HepG2 (cell line): ENCODE results near the gene MYOM1. TPM values are rescaled to one million over a fixed set of nuclear protein-coding genes. Genes with fewer than 3 reads are reported as not detected.
A peak's percentile ranks its signal among the peaks of the same experiment; 100 is the strongest.

ENCODE experiments used
- ARID2 ChIP-seq: sonication (generic); formaldehyde crosslinking; IDR thresholded peaks from 2 replicates; pipeline ENCODE4 v1.8.1; 2022; ENCODE audit warnings: mild to moderate bottlenecking, missing genetic modification reagents, borderline replicate concordance
- BRD4 ChIP-seq: sonication (generic); formaldehyde crosslinking; IDR thresholded peaks from 2 replicates; pipeline ENCODE4 v1.4.0; 2020; ENCODE audit warnings: missing genetic modification reagents
- DRAP1 ChIP-seq: IDR thresholded peaks from 2 replicates; pipeline ENCODE4 v1.6.1; 2016; ENCODE audit warnings: missing genetic modification reagents, missing compliant biosample characterization
- KAT8 ChIP-seq: IDR thresholded peaks from 2 replicates; pipeline ENCODE4 v1.6.1; 2016; ENCODE audit warnings: missing genetic modification reagents, missing compliant biosample characterization
- MYPOP ChIP-seq: sonication (generic); formaldehyde crosslinking; IDR thresholded peaks from 2 replicates; pipeline ENCODE4 v1.8.1; 2023; ENCODE audit warnings: mild to moderate bottlenecking, moderate library complexity, missing genetic modification reagents
- NCOR1 ChIP-seq: fragments of 200-600 bp; sonication (generic); IDR thresholded peaks from 2 replicates; pipeline ENCODE4 v1.7.0; 2017; ENCODE audit warnings: antibody characterized with exemption, low read length, borderline replicate concordance
- NPAS2 ChIP-seq: sonication (generic); formaldehyde crosslinking; IDR thresholded peaks from 2 replicates; pipeline ENCODE4 v1.8.0; 2022; ENCODE audit warnings: mild to moderate bottlenecking, missing genetic modification reagents, borderline replicate concordance
- RBM22 ChIP-seq: fragments of 200-400 bp; formaldehyde crosslinking; optimal IDR thresholded peaks from 2 replicates; pipeline ENCODE3; 2017; ENCODE audit warnings: mild to moderate bottlenecking, low read length, moderate library complexity
- REXO4 ChIP-seq: sonication (generic); formaldehyde crosslinking; IDR thresholded peaks from 2 replicates; pipeline ENCODE4 v1.8.0; 2022; ENCODE audit warnings: missing genetic modification reagents, mild to moderate bottlenecking, borderline replicate concordance
- SALL1 ChIP-seq: sonication (generic); formaldehyde crosslinking; IDR thresholded peaks from 2 replicates; pipeline ENCODE4 v1.8.0; 2022; ENCODE audit warnings: mild to moderate bottlenecking, missing genetic modification reagents
- THAP9 ChIP-seq: sonication (generic); formaldehyde crosslinking; IDR thresholded peaks from 2 replicates; pipeline ENCODE4; 2020; ENCODE audit warnings: missing genetic modification reagents, mild to moderate bottlenecking, borderline replicate concordance
- ZFP37 ChIP-seq: sonication (generic); formaldehyde crosslinking; IDR thresholded peaks from 2 replicates; pipeline ENCODE4 v1.4.0; 2020; ENCODE audit warnings: missing genetic modification reagents, borderline replicate concordance
- ZKSCAN1 ChIP-seq: fragments of 150-350 bp; IDR thresholded peaks from 2 replicates; pipeline ENCODE4 v1.6.1; 2014; ENCODE audit warnings: low read length
- ZNF343 ChIP-seq: sonication (generic); formaldehyde crosslinking; IDR thresholded peaks from 2 replicates; pipeline ENCODE4 v1.4.0; 2020; ENCODE audit warnings: mild to moderate bottlenecking, missing genetic modification reagents
- ZNF510 ChIP-seq: sonication (generic); formaldehyde crosslinking; IDR thresholded peaks from 2 replicates; pipeline ENCODE4 v1.4.0; 2020; ENCODE audit warnings: low read depth, mild to moderate bottlenecking, missing genetic modification reagents
- ZNF776 ChIP-seq: sonication (generic); formaldehyde crosslinking; IDR thresholded peaks from 2 replicates; pipeline ENCODE4 v1.4.0; 2020; ENCODE audit warnings: mild to moderate bottlenecking, missing genetic modification reagents
- ZNF792 ChIP-seq: IDR thresholded peaks from 2 replicates; pipeline ENCODE4 v1.6.1; 2016
- ZNF879 ChIP-seq: sonication (generic); formaldehyde crosslinking; IDR thresholded peaks from 2 replicates; pipeline ENCODE4 v1.8.1; 2023; ENCODE audit warnings: missing genetic modification reagents
- polyA plus RNA-seq, 8 experiments: library from polyadenylated mRNA; depleted of rRNA in 3 of 8; stranded (reverse) in 7 of 8; unstranded in 1 of 8; fragments of >200 nt; fragmentation: Illumina TruSeq in 4 of 8; extraction: Trizol in 4 of 8; gene quantifications; 2 replicates each; pipeline versions ENCODE4 v1.2.1 to v1.2.3, GENCODE V29; 2011 to 2016; ENCODE audit warnings: low read depth in 4 of 8, missing spikeins in 1 of 8, mixed read lengths in 1 of 8; ENCODE audit not compliant: insufficient read depth in 1 of 8
- total RNA-seq, 5 experiments: library from RNA; depleted of rRNA; stranded (reverse); fragments of >200 nt; fragmentation: Illumina TruSeq; extraction: Trizol; gene quantifications; 2 replicates each; pipeline ENCODE4 v1.2.3, GENCODE V29; 2016; ENCODE audit warnings: low read depth in 1 of 5
- TF ChIP-seq, protein P1 (sequence below): sonication (generic); formaldehyde crosslinking; conservative IDR thresholded peaks from 2 replicates; pipeline ENCODE4 v1.8.0; 2022; ENCODE audit warnings: low read depth, missing genetic modification reagents
- TF ChIP-seq, protein P2 (sequence below): sonication (generic); formaldehyde crosslinking; IDR thresholded peaks from 2 replicates; pipeline ENCODE4 v1.4.0; 2020; ENCODE audit warnings: missing genetic modification reagents

Gene MYOM1
- total and polyA plus RNA-seq, 2 of the 13 experiments (the other 11 are each of a cell fraction or from before 2014, with no cell fraction given) = 0.46 to 0.98 TPM

DNA sequence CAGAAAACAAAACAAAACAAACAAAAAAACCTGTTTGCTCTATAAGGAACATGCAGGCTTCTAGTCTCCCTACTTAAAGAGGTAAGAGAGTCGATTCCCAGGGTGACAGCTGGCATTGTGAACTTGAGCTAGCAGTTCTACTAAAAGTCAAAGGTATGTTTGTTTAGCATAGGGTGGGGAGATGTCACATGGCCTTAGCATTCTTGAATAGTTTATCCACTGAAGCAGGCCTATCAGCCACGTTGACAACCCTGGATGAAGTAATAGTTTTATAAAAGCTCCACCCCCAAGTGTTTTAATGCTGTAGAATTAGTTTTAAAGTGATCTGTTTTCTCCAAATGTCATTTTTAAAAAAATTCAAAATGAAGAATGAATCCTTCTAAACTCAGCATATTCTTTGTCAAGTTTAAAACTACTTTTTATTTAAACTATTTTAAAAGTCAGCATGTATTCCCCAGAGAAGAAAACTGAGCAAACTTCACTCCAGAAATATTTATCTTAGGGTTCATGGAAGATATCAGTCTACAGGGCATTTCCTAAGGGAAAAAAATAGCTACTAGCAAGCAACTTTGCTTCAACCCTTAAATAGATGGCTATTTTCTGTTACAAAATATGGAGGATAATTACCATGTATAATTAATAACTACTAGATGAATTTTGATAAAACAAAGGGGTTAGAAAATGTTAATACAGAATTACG lies 1.7 kb downstream of the MYOM1 start (continued):
- TF ChIP-seq, protein P1, sequence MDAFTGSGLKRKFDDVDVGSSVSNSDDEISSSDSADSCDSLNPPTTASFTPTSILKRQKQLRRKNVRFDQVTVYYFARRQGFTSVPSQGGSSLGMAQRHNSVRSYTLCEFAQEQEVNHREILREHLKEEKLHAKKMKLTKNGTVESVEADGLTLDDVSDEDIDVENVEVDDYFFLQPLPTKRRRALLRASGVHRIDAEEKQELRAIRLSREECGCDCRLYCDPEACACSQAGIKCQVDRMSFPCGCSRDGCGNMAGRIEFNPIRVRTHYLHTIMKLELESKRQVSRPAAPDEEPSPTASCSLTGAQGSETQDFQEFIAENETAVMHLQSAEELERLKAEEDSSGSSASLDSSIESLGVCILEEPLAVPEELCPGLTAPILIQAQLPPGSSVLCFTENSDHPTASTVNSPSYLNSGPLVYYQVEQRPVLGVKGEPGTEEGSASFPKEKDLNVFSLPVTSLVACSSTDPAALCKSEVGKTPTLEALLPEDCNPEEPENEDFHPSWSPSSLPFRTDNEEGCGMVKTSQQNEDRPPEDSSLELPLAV (CRISPR knock-in tag) = no peak
- TF ChIP-seq ZKSCAN1 (no peak), NPAS2 (no peak), RBM22 (no peak), NCOR1 (peak; percentile 83), ZNF343 (CRISPR knock-in tag) (no peak), DRAP1 (CRISPR knock-in tag) (peak; percentile 74; the same call in 1 of the 2 replicates), ARID2 (no peak), ZNF510 (CRISPR knock-in tag) (no peak), ZNF792 (peak; percentile 97), BRD4 (CRISPR knock-in tag) (no peak), SALL1 (CRISPR knock-in tag) (peak; percentile 66; the same call in 1 of the 2 replicates), ZNF776 (CRISPR knock-in tag) (no peak), REXO4 (no peak), KAT8 (CRISPR knock-in tag) (peak; percentile 63; the same call in 1 of the 2 replicates), THAP9 (CRISPR knock-in tag) (no peak), MYPOP (CRISPR knock-in tag) (no peak), ZFP37 (CRISPR knock-in tag) (no peak), ZNF879 (CRISPR knock-in tag) (no peak)
- TF ChIP-seq, protein P2, sequence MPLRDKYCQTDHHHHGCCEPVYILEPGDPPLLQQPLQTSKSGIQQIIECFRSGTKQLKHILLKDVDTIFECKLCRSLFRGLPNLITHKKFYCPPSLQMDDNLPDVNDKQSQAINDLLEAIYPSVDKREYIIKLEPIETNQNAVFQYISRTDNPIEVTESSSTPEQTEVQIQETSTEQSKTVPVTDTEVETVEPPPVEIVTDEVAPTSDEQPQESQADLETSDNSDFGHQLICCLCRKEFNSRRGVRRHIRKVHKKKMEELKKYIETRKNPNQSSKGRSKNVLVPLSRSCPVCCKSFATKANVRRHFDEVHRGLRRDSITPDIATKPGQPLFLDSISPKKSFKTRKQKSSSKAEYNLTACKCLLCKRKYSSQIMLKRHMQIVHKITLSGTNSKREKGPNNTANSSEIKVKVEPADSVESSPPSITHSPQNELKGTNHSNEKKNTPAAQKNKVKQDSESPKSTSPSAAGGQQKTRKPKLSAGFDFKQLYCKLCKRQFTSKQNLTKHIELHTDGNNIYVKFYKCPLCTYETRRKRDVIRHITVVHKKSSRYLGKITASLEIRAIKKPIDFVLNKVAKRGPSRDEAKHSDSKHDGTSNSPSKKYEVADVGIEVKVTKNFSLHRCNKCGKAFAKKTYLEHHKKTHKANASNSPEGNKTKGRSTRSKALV (CRISPR knock-in tag) = no peak
